BLaER1 (cell line): ENCODE data around the gene FBXL12.
"Not testable (repeated sequence)": the region's sequence is repeated elsewhere in the genome, so short reads cannot be mapped to it uniquely, and the experiment has no call there.

Source experiments
- H3K27ac ChIP-seq: shearing (Covaris generic); formaldehyde crosslinking; 2 replicates; pipeline ENCODE4 v1.8.1; 2022
- H3K27me3 ChIP-seq: shearing (Covaris generic); formaldehyde crosslinking; 2 replicates; pipeline ENCODE4 v1.8.1; 2022
- H3K36me3 ChIP-seq: shearing (Covaris generic); formaldehyde crosslinking; 2 replicates; pipeline ENCODE4 v1.8.1; 2022
- H3K4me1 ChIP-seq: shearing (Covaris generic); formaldehyde crosslinking; 2 replicates; pipeline ENCODE4 v1.8.1; 2022
- H3K4me2 ChIP-seq: shearing (Covaris generic); formaldehyde crosslinking; 2 replicates; pipeline ENCODE4 v1.8.1; 2022
- H3K4me3 ChIP-seq: shearing (Covaris generic); formaldehyde crosslinking; 2 replicates; pipeline ENCODE4 v1.8.1; 2022
- H3K9ac ChIP-seq: shearing (Covaris generic); formaldehyde crosslinking; 2 replicates; pipeline ENCODE4 v1.8.1; 2022
- H3K9me3 ChIP-seq: shearing (Covaris generic); formaldehyde crosslinking; 2 replicates; pipeline ENCODE4 v1.8.1; 2022
- H4K20me1 ChIP-seq: shearing (Covaris generic); formaldehyde crosslinking; 2 replicates; pipeline ENCODE4 v1.8.1; 2022
- Cebpa-rat ChIP-seq: shearing (Covaris generic); IDR thresholded peaks from 2 replicates; pipeline ENCODE4 v1.8.1; 2022

The FBXL12 gene

GRCh38 chr19:9857076-9857721 is 38.3 kb upstream of the FBXL12 start:
- H3K4me2 ChIP-seq: no peak overlapping the region
- H3K27ac ChIP-seq: no peak overlapping the region
- no peaks in the 10 kb centered on the region for H4K20me1 ChIP-seq
- H3K27me3 ChIP-seq: no peaks in the 10 kb centered on the region
- peaks cover 12% of the 10 kb centered on the region for H3K4me1 ChIP-seq
- peaks cover 27% of the 10 kb centered on the region; the same call in 1 of the 2 replicates for H3K36me3 ChIP-seq
- H3K9ac ChIP-seq: no peak overlapping the region
- no peaks in the 10 kb centered on the region for H3K9me3 ChIP-seq
- TF ChIP-seq Cebpa-rat: no peak
- no peak overlapping the region for H3K4me3 ChIP-seq

DNA sequence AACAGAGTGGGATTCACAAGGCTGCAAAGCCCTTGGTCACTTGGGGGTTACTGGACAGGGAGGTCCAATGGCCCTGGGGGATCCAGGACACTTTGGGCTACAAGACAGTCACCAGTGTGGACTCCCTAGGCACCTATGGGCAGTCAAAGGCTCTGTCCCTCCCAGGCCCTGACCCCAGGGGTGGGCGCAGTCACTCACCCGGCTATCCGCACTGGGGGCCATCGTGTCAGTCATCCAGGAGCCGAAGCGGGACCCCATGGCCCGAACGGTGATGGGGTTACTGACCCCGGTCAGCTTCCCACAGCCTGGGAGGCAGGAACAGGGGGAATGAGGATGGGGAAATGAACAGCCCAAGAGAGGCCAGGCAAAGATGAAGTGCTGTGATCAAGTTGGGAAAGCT is 37.7 kb upstream of the FBXL12 start:
- Histone ChIP-seq H3K4me3 (no peak overlapping the region), H3K27me3 (no peaks in the 10 kb centered on the region), H4K20me1 (no peaks in the 10 kb centered on the region), H3K4me2 (no peak overlapping the region), H3K27ac (no peak overlapping the region), H3K4me1 (peaks cover 12% of the 10 kb centered on the region), H3K36me3 (peaks cover 27% of the 10 kb centered on the region; the same call in 1 of the 2 replicates), H3K9ac (no peak overlapping the region), H3K9me3 (no peaks in the 10 kb centered on the region)
- no peak for TF ChIP-seq Cebpa-rat

- H3K9me3 ChIP-seq: no peaks in the 10 kb centered on the region
- no peaks in the 10 kb centered on the region for H3K27me3 ChIP-seq
- peaks cover 10% of the 10 kb centered on the region for H4K20me1 ChIP-seq
- H3K27ac ChIP-seq: no peak overlapping the region
- H3K4me3 ChIP-seq: no peak overlapping the region
- TF ChIP-seq Cebpa-rat: no peak
- H3K4me2 ChIP-seq: no peak overlapping the region
- peaks cover 46% of the 10 kb centered on the region for H3K36me3 ChIP-seq
- H3K4me1 ChIP-seq: peaks cover 12% of the 10 kb centered on the region
- H3K9ac ChIP-seq: no peak overlapping the region
Measured at GRCh38 chr19:9854282-9854846, 35.5 kb upstream of the FBXL12 start.

- Histone ChIP-seq H3K36me3 (peaks cover 73% of the 10 kb centered on the region), H3K9me3 (no peaks in the 10 kb centered on the region), H3K9ac (no peak overlapping the region), H3K4me1 (no peaks in the 10 kb centered on the region), H3K4me3 (no peak overlapping the region), H3K27me3 (no peaks in the 10 kb centered on the region), H3K4me2 (no peak overlapping the region), H4K20me1 (peaks cover 49% of the 10 kb centered on the region), H3K27ac (no peak overlapping the region)
- TF ChIP-seq Cebpa-rat: no peak
Measured at GRCh38 chr19:9850235-9850959, 31.5 kb upstream of the FBXL12 start.

- Histone ChIP-seq H4K20me1 (peaks cover 55% of the 10 kb centered on the region), H3K9ac (no peak overlapping the region), H3K36me3 (peaks cover 79% of the 10 kb centered on the region), H3K27ac (no peak overlapping the region), H3K9me3 (no peaks in the 10 kb centered on the region), H3K4me3 (no peak overlapping the region), H3K27me3 (no peaks in the 10 kb centered on the region), H3K4me2 (no peak overlapping the region), H3K4me1 (no peaks in the 10 kb centered on the region)
- TF ChIP-seq Cebpa-rat: no peak
Measured at GRCh38 chr19:9849791-9850190, 30.9 kb upstream of the FBXL12 start.

- Histone ChIP-seq H3K4me2 (no peak overlapping the region), H3K36me3 (peaks cover 80% of the 10 kb centered on the region), H3K9me3 (no peaks in the 10 kb centered on the region), H3K4me3 (no peak overlapping the region), H3K4me1 (no peaks in the 10 kb centered on the region), H3K27me3 (no peaks in the 10 kb centered on the region), H3K9ac (no peak overlapping the region), H3K27ac (no peak overlapping the region), H4K20me1 (peaks cover 66% of the 10 kb centered on the region)
- no peak for TF ChIP-seq Cebpa-rat
Measured at GRCh38 chr19:9848762-9849161, 29.9 kb upstream of the FBXL12 start.

GRCh38 chr19:9848060-9848459 is 29.2 kb upstream of the FBXL12 start:
- Histone ChIP-seq H3K27me3 (no peaks in the 10 kb centered on the region), H4K20me1 (peaks cover 73% of the 10 kb centered on the region), H3K9me3 (no peaks in the 10 kb centered on the region), H3K4me2 (no peak overlapping the region), H3K9ac (no peak overlapping the region), H3K36me3 (peaks cover 83% of the 10 kb centered on the region), H3K4me1 (no peaks in the 10 kb centered on the region), H3K4me3 (no peak overlapping the region), H3K27ac (no peak overlapping the region)
- TF ChIP-seq Cebpa-rat: no peak

- no peak overlapping the region for H3K4me2 ChIP-seq
- no peaks in the 10 kb centered on the region for H3K4me1 ChIP-seq
- H3K9ac ChIP-seq: no peak overlapping the region
- no peak overlapping the region for H3K4me3 ChIP-seq
- H3K27me3 ChIP-seq: no peaks in the 10 kb centered on the region
- H3K36me3 ChIP-seq: peaks cover 91% of the 10 kb centered on the region
- TF ChIP-seq Cebpa-rat: no peak
- H3K27ac ChIP-seq: no peak overlapping the region
- no peaks in the 10 kb centered on the region for H3K9me3 ChIP-seq
- peaks cover 81% of the 10 kb centered on the region for H4K20me1 ChIP-seq
Measured at GRCh38 chr19:9847087-9847671, 28.3 kb upstream of the FBXL12 start.

DNA sequence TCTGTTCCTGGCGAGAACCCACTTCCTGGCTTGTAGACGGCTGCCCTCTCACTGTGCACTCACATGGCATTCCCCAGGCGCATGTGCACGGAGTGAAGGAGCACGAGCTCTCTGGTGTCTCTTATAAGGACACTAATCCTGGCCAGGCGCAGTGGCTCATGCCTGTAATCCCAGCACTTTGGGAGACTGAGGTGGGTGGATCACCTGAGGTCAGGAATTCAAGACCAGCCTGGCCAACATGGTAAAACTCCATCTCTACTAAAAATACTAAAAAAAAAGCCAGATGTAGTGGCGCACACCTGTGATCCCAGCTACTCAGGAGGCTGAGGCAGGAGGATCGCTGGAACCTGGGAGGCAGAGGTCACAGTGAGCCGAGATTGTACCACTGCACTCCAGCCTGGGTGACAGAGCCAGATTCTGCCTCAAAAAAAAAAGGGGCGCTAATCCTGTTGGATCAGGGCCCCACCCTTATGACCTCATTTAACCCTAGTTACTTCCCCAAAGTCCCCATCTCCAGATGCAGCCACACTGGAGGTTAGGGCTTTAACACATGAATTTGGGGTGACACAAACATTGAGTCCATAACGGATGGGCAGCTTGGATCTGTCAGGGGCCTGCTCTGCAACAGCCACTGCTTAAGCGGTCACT is 24.9 kb upstream of the FBXL12 start:
- not testable (repeated sequence) for H3K4me2 ChIP-seq, H3K4me3 ChIP-seq, H3K9ac ChIP-seq, H3K4me1 ChIP-seq, H3K27ac ChIP-seq, H3K9me3 ChIP-seq, H3K27me3 ChIP-seq
- H3K36me3 ChIP-seq: peaks cover 100% of the 10 kb centered on the region
- H4K20me1 ChIP-seq: peaks cover 81% of the 10 kb centered on the region
